Liver (tissue), 9 donors: ENCODE data around the gene CNTN5. TPM values are rescaled to one million over a fixed set of nuclear protein-coding genes. Genes with fewer than 3 reads are reported as not detected.

Experiments
- DNase-seq: peaks from one replicate; pipeline ENCODE4 v3.0.0-alpha.2; 2017; ENCODE audit warnings: low spot score
- H3K27ac ChIP-seq, 2 donors: one replicate each; pipeline ENCODE4 v1.7.0; 2013; ENCODE audit warnings: inconsistent platforms in 2 of 2, low read length in 2 of 2, control low read depth in 1 of 2, low read depth in 1 of 2, mild to moderate bottlenecking in 1 of 2
- H3K27me3 ChIP-seq, 4 donors: one replicate each; pipeline versions ENCODE4 v1.6.1 to v1.7.0; 2013; ENCODE audit warnings: low read length in 3 of 4, inconsistent platforms in 1 of 4, mild to moderate bottlenecking in 1 of 4, moderate library complexity in 1 of 4; ENCODE audit not compliant: control insufficient read depth in 4 of 4, insufficient read depth in 4 of 4
- H3K36me3 ChIP-seq, 4 donors: one replicate each; pipeline versions ENCODE4 v1.6.1 to v1.7.0; 2013; ENCODE audit warnings: low read length in 3 of 4, mild to moderate bottlenecking in 3 of 4, low read depth in 1 of 4, moderate library complexity in 1 of 4; ENCODE audit not compliant: control insufficient read depth in 4 of 4, insufficient read depth in 3 of 4
- H3K4me1 ChIP-seq, 4 donors: one replicate each; pipeline versions ENCODE4 v1.6.1 to v1.7.0; 2013; ENCODE audit warnings: low read length in 3 of 4, mild to moderate bottlenecking in 3 of 4, moderate library complexity in 1 of 4; ENCODE audit not compliant: control insufficient read depth in 4 of 4, insufficient read depth in 4 of 4
- H3K4me3 ChIP-seq, 3 donors: one replicate each; pipeline versions ENCODE4 v1.6.1 to v1.7.0; 2013; ENCODE audit warnings: low read length in 3 of 3, control low read depth in 1 of 3, low read depth in 1 of 3, mild to moderate bottlenecking in 1 of 3
- H3K9ac ChIP-seq, 2 donors: one replicate each; pipeline ENCODE4 v1.7.0; 2013; ENCODE audit warnings: low read length in 2 of 2, mild to moderate bottlenecking in 2 of 2, moderate library complexity in 2 of 2, control low read depth in 1 of 2, low read depth in 1 of 2
- H3K9me3 ChIP-seq, 4 donors: one replicate each; pipeline versions ENCODE4 v1.6.1 to v1.7.0; 2013; ENCODE audit warnings: low read length in 3 of 4; ENCODE audit not compliant: control insufficient read depth in 4 of 4
- CTCF ChIP-seq: fragments of 150-350 bp; IDR thresholded peaks from 2 replicates; pipeline ENCODE4 v1.5.1; 2017; ENCODE audit warnings: improper control_type of control experiment, low read depth, low read length; ENCODE audit not compliant: missing input control
- EGR1 ChIP-seq, 2 donors: IDR thresholded peaks; 2 replicates each; pipeline ENCODE4 v1.6.1; 2016 to 2018; ENCODE audit warnings: antibody characterized with exemption in 2 of 2, low read depth in 2 of 2
- FOXA1 ChIP-seq: IDR thresholded peaks from 2 replicates; pipeline ENCODE4 v1.6.1; 2016; ENCODE audit warnings: antibody characterized with exemption
- FOXA2 ChIP-seq: IDR thresholded peaks from 2 replicates; pipeline ENCODE4 v1.6.1; 2016; ENCODE audit warnings: antibody characterized with exemption
- GABPA ChIP-seq, 2 donors: IDR thresholded peaks in 1 of 2; conservative IDR thresholded peaks in 1 of 2; 2 replicates each; pipeline ENCODE4 v1.6.1; 2016; ENCODE audit warnings: antibody characterized with exemption in 2 of 2, mild to moderate bottlenecking in 1 of 2, moderate library complexity in 1 of 2
- HNF4A ChIP-seq, 2 donors: conservative IDR thresholded peaks; 2 replicates each; pipeline ENCODE4 v1.6.1; 2016; ENCODE audit warnings: antibody characterized with exemption in 2 of 2, mild to moderate bottlenecking in 2 of 2
- HNF4G ChIP-seq: IDR thresholded peaks from 2 replicates; pipeline ENCODE4 v1.6.1; 2016; ENCODE audit warnings: antibody characterized with exemption
- JUND ChIP-seq, 2 donors: IDR thresholded peaks; 2 replicates each; pipeline ENCODE4 v1.6.1; 2016; ENCODE audit warnings: antibody characterized with exemption in 2 of 2
- RAD21 ChIP-seq, 2 donors: IDR thresholded peaks; 2 replicates each; pipeline ENCODE4 v1.6.1; 2016; ENCODE audit warnings: antibody characterized with exemption in 2 of 2, mild to moderate bottlenecking in 2 of 2
- RXRA ChIP-seq, 2 donors: IDR thresholded peaks; 2 replicates each; pipeline ENCODE4 v1.6.1; 2017 to 2018; ENCODE audit warnings: antibody characterized with exemption in 2 of 2, mild to moderate bottlenecking in 1 of 2
- SP1 ChIP-seq: IDR thresholded peaks from 2 replicates; pipeline ENCODE4 v1.6.1; 2018; ENCODE audit warnings: antibody characterized with exemption, mild to moderate bottlenecking
- TAF1 ChIP-seq: conservative IDR thresholded peaks from 2 replicates; pipeline ENCODE4 v1.6.1; 2016; ENCODE audit warnings: antibody characterized with exemption, mild to moderate bottlenecking
- WGBS: extraction: QIAGEN DNeasy Blood & Tissue Kit; methylation state at CpG from one replicate; pipeline ENCODE4 v1.1.7; 2013; 5-methylcytosine and 5-hydroxymethylcytosine counted together
- polyA plus RNA-seq, 2 donors: library from polyadenylated mRNA; stranded (reverse) in 1 of 2; unstranded in 1 of 2; fragments of 200-250 nt in 1 of 2; fragments of >200 nt in 1 of 2; fragmentation: Nextera tagmentation in 1 of 2; extraction: Ambion mirVana in 1 of 2; gene quantifications; one replicate each; pipeline versions ENCODE4 v1.2.1 to v1.2.3, GENCODE V29; 2013 to 2015
- total RNA-seq, 2 donors: library from RNA; depleted of rRNA; stranded (reverse); fragments of >200 nt; gene quantifications; one replicate each; pipeline ENCODE4 v1.2.3, GENCODE V29; 2014
- TF ChIP-seq, protein P1 (sequence below): IDR thresholded peaks from 2 replicates; pipeline ENCODE4 v1.6.1; 2016; ENCODE audit warnings: antibody characterized with exemption
- TF ChIP-seq, protein P2 (sequence below): IDR thresholded peaks from 2 replicates; pipeline ENCODE4 v1.6.1; 2016; ENCODE audit warnings: antibody characterized with exemption, mild to moderate bottlenecking
- TF ChIP-seq, protein P3 (sequence below): IDR thresholded peaks from 2 replicates; pipeline ENCODE4 v1.6.1; 2016; ENCODE audit warnings: antibody characterized with exemption
- donor health status: healthy.
- donor health status: healthy.
- donor health status: healthy.
- donor health status: healthy.
- donor health status: healthy.

CNTN5 gene
- total and polyA plus RNA-seq, 4 donors, result 0.01 to 0.08 (median 0.04) TPM

- Histone ChIP-seq H3K27me3 (no peaks in the 10 kb centered on the region), H3K4me3 (no peak overlapping the region), H3K4me1 (no peaks in the 10 kb centered on the region), H3K36me3 (no peaks in the 10 kb centered on the region), H3K9ac (no peak overlapping the region), H3K27ac (no peak overlapping the region), H3K9me3 (peaks cover 0 to 1% (median 0%) of the 10 kb centered on the region in 4 donors)
- 64% methylated on average over 3 of the region's 3 CpGs for WGBS
- DNase-seq, result no peak
- TF ChIP-seq, protein P1, sequence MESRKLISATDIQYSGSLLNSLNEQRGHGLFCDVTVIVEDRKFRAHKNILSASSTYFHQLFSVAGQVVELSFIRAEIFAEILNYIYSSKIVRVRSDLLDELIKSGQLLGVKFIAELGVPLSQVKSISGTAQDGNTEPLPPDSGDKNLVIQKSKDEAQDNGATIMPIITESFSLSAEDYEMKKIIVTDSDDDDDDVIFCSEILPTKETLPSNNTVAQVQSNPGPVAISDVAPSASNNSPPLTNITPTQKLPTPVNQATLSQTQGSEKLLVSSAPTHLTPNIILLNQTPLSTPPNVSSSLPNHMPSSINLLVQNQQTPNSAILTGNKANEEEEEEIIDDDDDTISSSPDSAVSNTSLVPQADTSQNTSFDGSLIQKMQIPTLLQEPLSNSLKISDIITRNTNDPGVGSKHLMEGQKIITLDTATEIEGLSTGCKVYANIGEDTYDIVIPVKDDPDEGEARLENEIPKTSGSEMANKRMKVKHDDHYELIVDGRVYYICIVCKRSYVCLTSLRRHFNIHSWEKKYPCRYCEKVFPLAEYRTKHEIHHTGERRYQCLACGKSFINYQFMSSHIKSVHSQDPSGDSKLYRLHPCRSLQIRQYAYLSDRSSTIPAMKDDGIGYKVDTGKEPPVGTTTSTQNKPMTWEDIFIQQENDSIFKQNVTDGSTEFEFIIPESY, result no peak
- TF ChIP-seq JUND (IDR thresholded peaks at IDR 0.05) (no peak), FOXA2 (no peak), EGR1 (IDR thresholded peaks at IDR 0.05; ENCODE audit: low read depth in 2 of 2) (no peak)
- TF ChIP-seq, protein P2, sequence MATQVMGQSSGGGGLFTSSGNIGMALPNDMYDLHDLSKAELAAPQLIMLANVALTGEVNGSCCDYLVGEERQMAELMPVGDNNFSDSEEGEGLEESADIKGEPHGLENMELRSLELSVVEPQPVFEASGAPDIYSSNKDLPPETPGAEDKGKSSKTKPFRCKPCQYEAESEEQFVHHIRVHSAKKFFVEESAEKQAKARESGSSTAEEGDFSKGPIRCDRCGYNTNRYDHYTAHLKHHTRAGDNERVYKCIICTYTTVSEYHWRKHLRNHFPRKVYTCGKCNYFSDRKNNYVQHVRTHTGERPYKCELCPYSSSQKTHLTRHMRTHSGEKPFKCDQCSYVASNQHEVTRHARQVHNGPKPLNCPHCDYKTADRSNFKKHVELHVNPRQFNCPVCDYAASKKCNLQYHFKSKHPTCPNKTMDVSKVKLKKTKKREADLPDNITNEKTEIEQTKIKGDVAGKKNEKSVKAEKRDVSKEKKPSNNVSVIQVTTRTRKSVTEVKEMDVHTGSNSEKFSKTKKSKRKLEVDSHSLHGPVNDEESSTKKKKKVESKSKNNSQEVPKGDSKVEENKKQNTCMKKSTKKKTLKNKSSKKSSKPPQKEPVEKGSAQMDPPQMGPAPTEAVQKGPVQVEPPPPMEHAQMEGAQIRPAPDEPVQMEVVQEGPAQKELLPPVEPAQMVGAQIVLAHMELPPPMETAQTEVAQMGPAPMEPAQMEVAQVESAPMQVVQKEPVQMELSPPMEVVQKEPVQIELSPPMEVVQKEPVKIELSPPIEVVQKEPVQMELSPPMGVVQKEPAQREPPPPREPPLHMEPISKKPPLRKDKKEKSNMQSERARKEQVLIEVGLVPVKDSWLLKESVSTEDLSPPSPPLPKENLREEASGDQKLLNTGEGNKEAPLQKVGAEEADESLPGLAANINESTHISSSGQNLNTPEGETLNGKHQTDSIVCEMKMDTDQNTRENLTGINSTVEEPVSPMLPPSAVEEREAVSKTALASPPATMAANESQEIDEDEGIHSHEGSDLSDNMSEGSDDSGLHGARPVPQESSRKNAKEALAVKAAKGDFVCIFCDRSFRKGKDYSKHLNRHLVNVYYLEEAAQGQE, result no peak
Observed at GRCh38 chr11:100190395-100190794, 1169.6 kb downstream of the CNTN5 start.

DNA sequence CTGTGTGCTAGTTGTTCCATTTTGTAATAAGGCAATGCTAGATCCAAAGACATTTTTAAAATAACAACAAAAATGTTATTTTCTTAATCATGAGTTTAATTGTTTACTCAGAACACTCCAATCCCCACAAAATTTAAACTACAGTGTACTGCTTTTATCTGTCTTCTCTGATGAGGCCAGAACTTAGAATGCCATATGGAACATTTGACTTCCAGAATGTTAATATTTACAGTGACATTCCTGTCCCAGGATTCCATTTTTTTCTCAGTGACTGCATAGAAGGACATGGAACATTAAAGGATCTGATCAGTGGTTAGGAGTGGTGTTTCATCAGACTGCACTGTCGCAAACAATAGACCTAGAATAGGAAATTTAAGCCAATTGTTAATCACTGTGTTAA lies 1171.4 kb downstream of the CNTN5 start:
- H3K36me3 ChIP-seq, result no peaks in the 10 kb centered on the region
- 38% methylated on average over 1 of the region's 1 CpG for WGBS
- no peak for DNase-seq
- no peak overlapping the region for H3K4me3 ChIP-seq
- H3K27me3 ChIP-seq, result no peaks in the 10 kb centered on the region
- no peak overlapping the region for H3K27ac ChIP-seq
- TF ChIP-seq, protein P1, result no peak
- TF ChIP-seq JUND (IDR thresholded peaks at IDR 0.05) (no peak), EGR1 (IDR thresholded peaks at IDR 0.05; ENCODE audit: low read depth in 2 of 2) (no peak), RXRA (IDR thresholded peaks at IDR 0.05) (no peak)
- H3K9ac ChIP-seq, result no peak overlapping the region
- no peaks in the 10 kb centered on the region for H3K4me1 ChIP-seq
- H3K9me3 ChIP-seq, result no peaks in the 10 kb centered on the region

DNA sequence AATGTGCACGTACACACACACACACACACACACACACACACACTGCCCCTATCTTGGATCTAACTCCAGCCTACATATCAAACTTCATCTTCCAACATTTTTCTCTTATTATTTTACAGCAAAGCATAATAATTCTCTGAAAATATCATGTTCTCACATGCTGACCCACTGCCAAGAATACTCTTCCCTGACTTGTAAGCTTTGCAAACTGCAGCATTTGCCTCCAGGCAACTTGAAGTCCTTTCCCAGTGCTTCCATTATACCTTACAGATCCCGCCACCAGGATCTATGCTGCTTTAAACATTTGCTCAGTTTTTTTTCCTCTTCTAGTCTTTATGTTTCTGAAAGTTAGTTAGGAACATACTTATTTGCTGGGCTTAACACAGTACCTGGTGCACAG lies 1183.0 kb downstream of the CNTN5 start:
- H3K4me1 ChIP-seq, result no peaks in the 10 kb centered on the region
- WGBS, result 71% methylated on average over 2 of the region's 2 CpGs
- no peak for DNase-seq
- H3K36me3 ChIP-seq, result no peaks in the 10 kb centered on the region
- no peak overlapping the region for H3K9ac ChIP-seq
- H3K9me3 ChIP-seq, result no peaks in the 10 kb centered on the region
- no peak overlapping the region for H3K27ac ChIP-seq
- no peaks in the 10 kb centered on the region for H3K27me3 ChIP-seq
- no peak overlapping the region for H3K4me3 ChIP-seq
- TF ChIP-seq FOXA1, result no peak
- TF ChIP-seq, protein P1, result no peak
- TF ChIP-seq GABPA (IDR thresholded peaks at IDR 0.05 in 1 of 2, conservative IDR thresholded peaks at IDR 0.05 in 1 of 2), result no peak
- TF ChIP-seq RAD21 (IDR thresholded peaks at IDR 0.05), result no peak
- no peak for TF ChIP-seq SP1
- TF ChIP-seq, protein P3, sequence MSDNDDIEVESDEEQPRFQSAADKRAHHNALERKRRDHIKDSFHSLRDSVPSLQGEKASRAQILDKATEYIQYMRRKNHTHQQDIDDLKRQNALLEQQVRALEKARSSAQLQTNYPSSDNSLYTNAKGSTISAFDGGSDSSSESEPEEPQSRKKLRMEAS, result no peak
- no peak for TF ChIP-seq HNF4G
- no peak for TF ChIP-seq EGR1 (IDR thresholded peaks at IDR 0.05; ENCODE audit: low read depth in 2 of 2)
- TF ChIP-seq HNF4A (conservative IDR thresholded peaks at IDR 0.05), result no peak
- no peak for TF ChIP-seq CTCF
- TF ChIP-seq TAF1, result no peak
